ENCODE data around the gene C1QA.

DNA sequence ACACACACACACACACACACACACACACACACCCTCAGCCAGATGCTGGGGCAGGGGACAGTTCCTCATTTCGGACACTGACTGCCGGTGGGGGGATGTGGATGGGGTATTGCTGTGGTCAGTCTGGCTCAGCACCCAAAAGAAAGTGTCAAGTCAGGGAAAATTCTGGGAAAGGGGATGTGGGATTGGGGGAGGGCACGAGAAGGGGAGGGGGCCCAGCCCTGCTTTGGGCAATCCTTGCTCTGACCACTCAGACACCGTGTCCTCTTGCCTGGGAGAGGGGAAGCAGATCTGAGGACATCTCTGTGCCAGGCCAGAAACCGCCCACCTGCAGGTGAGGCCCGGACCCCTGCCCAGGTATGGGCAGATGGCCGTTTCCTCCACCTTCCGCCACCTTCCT lies 7.0 kb downstream of the C1QA start, which contains the start of gene C1QC:
- TF ChIP-seq CTCF (IDR thresholded peaks at IDR 0.05) (no peak), POLR2A (IDR thresholded peaks at IDR 0.05) (no peak)
